Hematopoietic multipotent progenitor cell treated with erythropoietin and hydrocortisone succinate and interleukin-3 and kit ligand, for 8 days (in vitro differentiated cells): ENCODE results near the gene NOL12.

Source experiments
- DNase-seq: peaks from one replicate; pipeline ENCODE4 v3.0.0-alpha.2; 2015

NOL12 gene

DNA sequence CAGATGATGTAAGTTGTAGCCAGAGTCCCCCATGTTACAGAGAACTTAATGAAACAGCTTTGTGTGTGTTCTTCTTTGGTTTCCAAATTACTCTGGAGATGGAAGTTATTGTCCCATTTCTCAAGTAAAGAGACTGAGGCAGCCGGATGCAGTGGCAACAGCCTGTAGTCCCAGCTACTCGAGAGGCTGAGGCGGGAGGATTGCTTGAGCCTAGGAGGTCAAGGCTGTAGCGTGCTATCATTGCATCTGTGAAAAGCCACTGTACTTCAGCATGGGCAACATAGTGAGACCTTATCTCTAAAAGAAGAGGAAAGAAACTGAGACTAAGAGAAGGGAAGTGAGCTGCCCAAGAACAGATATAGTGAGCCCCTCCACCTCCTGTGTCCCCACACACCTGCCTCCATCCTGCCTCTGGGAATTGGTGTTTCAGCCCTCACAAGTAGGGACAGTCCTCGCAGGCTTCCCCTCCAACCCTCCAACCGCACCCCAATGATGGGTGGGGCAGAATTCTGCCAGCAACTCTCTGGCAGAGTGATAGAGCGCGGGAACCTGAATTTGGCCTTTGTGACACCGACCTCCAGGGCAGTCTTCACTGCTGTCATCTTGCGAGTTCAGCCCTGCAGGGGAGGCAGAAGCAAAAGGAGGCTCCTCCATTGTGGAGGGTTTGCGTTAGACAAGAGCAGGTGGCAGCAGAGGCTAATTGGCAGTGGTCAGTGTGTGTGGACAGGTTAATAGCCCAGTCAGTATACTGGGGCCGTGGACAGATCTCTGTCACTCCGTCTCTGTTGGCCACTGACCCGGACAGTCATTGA, 26.0 kb upstream of the NOL12 start:
- DNase-seq: peak; percentile 73

DNA sequence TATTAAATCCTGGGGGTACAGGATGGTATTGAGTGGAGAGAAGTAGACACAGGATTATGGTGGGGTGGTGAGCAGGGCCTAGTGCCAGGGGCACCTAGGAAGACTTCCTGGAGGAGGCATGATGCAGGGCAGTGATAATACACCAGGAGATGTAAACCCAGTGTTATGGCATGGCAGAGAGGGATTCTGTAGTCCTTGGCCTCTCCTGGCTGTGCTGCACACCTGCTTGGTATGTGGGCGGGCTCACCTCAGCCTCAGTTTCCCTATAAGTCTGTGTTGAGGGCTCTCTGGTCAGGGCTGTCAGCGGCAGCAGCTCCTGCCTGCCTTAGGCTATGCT, 25.5 kb upstream of the NOL12 start:
- no peak for DNase-seq

DNA sequence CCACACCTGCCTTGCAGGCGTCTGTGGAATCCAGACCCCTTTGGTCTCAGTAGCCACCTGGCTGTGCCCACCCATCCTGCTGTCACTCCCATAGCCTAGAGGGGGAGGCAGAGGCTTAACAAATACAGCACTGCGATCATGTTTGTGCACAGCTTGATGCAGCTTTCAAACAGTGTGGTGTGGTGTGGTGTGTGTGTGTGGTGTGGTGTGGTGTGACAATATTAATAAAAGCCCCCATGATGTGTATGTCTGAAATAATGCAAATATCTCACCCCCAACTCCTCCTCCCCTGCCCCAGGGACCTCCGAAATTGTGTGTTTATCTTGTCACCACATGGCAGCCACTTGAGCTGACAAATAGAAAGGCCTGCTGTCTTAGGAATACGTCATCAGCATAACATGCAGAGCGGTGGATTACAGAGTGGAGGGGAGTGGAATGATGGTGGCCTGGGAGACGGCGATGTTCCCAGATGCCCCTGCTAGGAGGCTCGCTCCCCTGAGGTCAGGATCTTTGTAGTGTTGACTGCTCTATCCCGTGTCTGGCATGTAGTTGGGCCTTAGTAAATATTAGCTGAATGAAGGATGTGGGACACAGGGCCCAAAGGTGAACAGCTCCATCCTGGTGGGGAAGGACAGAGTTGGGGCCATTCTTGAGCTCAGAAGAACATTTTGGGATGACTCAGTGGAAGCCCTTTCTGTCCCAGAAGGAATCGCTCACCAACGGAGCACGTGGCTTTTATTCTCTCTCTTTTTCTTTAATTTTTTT, 24.8 kb upstream of the NOL12 start:
- DNase-seq: peak; percentile 49

DNA sequence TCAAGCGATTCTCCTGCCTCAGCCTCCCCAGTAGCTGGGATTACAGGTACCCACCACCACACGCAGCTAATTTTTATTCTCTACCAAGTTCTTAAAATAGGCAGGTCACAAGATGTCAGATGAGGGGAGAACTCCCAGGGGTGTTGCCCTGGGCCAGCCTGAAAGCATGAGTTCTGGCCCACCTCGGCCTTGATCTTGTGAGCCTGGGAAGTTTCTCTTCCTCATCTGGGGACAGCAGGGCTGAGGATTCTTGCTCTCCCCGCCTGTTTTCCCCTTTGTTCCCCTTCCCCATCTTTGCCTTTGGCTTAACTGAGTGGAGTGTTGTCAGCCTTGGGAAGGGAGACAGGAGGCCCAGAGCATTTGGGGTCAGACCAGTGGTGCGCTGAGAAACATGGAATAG, 24.1 kb upstream of the NOL12 start:
- DNase-seq: no peak

DNA sequence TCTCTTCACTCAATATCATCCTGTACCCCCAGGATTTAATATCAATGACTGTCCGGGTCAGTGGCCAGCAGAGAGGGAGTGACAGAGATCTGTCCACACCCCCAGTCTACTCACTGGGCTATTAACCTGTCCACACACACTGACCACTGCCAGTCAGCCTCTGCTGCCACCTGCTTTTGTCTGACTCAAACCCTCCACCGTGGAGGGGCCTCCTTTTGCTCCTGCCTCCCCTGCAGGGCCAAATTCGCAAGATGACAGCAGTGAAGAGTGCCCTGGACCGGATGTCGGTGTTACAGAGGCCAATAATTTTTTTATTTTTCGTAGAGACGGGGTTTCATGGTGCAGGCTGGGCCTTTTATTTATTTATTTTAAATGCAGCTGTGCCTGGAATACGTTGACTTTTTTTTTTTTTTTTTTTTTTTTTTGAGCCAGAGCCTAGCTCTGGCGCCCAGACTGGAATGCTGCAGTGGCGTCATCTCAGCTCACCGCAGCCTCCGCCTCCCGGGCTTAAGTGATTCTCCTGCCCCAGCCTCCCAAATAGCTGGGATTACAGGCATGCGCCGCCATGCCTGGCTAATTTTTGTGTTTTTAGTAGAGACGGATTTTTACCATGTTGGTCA, 22.5 kb upstream of the NOL12 start:
- no peak for DNase-seq

DNA sequence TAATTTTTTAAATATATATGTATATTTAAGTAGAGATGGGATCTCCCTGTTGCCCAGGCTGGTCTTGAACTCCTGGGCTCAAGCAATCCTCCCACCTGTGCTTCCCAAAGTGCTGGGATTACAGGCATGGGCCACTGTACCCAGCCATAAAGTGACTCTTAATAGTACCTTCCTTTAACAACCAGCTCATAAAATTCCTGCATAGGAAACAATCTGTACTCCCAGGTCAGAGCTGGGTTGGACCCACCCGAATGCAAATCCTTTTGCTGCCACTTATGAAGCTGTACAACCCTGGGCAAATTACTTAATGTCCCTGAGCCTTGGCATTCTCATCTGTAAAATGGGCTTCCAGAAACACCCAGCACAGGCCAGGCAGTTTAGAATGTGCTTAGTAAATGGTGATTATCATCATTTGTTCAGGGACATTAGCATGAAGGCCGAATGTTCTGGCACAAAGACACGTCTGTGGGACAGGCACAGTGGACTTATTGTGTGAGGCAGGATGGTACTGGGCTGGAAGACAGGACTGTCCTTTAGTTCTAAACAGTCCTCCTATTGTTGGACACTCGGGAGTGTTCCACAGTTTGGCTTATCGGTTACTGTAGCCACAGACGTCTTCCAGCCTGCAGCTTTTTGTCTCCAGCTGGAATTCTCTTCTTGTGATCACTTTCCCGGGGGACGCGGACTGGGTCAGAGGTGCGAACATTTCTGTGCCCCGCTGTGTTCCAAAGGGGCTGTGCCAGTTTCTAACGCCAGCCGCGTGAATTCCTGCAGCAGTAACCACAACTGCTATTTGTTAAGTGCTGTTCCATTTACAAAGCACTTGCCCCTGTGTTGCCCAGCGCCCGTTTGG, 21.7 kb upstream of the NOL12 start:
- no peak for DNase-seq

DNA sequence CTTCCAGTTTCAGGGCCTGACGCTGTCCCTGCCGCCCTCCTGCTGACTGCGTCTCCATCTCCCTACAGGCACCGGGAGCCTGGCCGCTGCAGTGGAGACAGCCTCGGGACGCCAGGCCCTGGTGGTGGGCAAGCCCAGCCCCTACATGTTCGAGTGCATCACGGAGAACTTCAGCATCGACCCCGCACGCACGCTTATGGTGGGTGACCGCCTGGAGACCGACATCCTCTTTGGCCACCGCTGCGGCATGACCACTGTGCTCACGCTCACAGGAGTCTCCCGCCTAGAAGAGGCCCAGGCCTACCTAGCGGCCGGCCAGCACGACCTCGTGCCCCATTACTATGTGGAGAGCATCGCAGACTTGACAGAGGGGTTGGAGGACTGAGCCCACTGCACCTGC, 20.7 kb upstream of the NOL12 start:
- no peak for DNase-seq

DNA sequence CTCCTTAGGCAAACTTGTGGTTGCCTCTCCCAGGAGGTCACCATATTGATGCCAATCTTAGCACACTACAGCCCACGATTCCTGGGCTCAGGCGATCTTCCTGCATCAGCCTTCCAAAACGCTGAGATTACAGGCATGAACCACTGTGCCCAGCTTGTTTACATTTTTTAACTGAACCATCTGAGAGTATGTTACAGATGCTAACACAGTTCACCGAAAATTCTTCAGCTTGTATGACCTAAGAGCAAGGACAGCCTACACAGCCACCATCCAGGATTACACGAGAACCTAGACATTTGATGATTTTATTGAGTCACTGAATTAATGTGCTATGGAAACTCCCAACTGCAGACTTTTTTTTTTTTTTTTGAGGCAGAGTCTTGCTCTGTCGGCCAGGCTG, 16.6 kb upstream of the NOL12 start:
- no peak for DNase-seq

DNA sequence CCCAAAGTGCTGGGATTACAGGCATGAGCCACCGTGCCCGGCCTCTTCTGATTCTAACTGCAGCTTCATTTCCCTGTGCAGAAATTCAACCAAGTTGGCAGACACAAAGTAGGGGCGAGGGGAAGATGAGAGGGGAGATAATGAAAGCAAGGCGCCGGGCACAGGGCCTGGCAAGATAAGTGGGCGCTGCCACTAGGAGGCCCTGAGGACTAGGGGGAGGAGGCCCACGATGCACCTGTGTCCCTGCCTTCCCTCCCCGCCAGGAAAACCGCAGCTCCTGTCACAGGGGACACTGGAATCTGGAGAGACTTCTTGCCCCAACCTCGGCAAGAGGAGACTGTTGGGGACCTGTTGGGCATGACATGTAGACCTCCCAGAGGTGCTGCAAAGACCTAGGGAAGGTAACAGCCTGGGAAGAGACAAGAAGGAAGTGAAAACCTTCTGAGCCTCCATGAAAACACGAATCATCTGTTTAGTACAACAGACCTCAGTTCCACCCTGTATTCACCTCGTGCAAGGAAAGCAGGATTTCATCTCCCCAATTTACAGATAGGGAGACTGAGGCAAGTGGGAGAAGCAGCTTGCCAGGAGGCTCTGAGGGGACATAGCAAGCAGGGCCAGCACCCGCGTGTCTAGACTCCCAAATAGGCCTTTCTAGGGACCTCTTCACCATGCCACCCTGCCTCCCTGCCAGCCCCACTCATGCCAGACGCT, 13.8 kb upstream of the NOL12 start:
- peak; percentile 40 for DNase-seq

DNA sequence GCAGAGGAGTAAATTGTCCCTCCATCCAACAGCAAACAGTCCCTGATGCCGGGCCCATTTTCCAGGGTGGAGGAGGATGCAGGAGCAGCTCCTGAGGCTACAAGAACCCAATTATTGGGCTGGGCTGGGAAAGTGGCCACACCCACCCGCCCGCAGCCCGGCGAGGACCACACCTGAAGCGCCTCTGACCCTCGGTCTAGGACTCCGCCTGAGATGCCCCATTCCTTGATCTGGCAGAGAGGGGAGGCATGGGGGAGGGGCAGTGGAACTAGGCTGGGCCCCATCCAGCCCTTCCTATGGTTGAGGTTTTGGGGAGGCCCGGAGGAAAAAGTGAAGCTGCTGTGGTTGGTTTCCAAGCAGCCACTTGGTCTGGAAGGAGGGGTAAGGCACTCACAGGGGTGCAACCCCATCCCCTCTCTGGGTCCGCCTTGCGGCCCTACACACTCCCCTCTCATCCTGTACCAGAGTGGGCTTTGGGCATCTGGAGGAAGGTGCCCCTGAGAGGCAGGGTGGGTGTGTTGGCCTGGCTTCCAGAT, 13.2 kb upstream of the NOL12 start:
- no peak for DNase-seq

DNA sequence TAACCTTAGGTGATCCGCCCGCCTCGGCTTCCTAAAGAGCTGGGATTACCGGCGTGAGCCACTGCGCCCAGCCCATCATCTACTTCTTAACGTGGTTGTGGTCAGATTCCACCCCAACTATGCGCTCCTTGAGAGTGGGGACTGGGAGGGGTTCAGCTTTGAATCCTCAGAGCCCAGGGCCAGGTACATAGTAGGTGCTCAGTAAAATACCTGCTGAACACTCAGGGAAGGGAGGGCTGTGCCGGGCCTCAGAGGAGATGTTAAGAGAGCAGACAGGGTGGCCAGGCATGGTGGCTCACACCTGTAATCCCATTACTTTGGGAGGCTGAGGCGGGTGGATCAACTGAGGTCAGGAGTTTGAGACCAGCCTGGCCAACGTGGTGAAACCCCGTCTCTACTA, 11.9 kb upstream of the NOL12 start:
- no peak for DNase-seq

DNA sequence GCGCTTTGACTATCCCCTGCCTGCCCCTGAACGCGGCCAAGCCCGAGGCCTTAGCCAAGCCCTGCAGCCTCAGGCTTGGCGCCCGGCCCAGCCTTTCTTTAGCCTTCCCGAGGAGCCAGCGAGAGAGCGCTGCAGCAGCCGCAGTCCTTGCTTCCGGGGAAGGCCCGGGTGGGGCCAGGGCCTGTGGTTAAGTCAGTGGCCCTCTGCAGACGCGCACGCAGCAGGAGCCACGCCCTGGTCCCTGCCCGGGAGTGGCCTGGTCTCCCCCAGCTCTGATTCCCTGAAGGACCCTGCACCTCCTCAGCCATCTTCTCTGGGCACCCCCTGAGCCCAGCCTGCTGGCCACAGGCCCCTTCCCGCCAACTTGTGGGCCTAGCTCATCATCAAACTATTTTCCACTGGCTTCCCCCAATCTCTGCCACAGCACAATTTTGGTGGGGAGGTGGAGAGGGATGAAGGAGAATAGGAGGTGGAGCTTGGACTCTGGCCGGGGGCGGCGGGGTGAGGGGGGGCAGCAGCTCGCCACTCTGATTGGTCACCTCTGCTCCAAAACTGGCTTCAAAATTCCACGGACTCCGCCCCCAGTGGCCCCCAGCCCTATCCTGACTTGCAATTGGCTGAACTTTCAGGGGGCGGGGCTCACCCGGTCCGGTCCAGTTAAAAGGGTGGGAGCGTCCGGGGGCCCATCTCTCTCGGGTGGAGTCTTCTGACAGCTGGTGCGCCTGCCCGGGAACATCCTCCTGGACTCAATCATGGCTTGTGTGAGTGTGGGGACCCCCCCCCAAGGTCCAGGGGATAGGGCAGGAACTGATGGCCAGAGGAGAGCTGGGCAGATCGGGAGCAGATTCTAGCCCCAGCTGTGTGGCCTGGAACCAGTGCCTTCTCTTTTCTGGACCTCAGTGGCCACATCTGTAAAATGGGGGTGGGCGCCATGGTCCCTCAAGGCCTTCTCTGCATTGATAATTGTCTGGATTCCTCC, 10.9 kb upstream of the NOL12 start, which contains the start of gene LGALS1:
Gene LGALS1 (plus strand): TSS at position 686 of the 979 bp plus-strand sequence. CDS start 67 bp downstream, at position 753.
- peak; percentile 91 for DNase-seq

DNA sequence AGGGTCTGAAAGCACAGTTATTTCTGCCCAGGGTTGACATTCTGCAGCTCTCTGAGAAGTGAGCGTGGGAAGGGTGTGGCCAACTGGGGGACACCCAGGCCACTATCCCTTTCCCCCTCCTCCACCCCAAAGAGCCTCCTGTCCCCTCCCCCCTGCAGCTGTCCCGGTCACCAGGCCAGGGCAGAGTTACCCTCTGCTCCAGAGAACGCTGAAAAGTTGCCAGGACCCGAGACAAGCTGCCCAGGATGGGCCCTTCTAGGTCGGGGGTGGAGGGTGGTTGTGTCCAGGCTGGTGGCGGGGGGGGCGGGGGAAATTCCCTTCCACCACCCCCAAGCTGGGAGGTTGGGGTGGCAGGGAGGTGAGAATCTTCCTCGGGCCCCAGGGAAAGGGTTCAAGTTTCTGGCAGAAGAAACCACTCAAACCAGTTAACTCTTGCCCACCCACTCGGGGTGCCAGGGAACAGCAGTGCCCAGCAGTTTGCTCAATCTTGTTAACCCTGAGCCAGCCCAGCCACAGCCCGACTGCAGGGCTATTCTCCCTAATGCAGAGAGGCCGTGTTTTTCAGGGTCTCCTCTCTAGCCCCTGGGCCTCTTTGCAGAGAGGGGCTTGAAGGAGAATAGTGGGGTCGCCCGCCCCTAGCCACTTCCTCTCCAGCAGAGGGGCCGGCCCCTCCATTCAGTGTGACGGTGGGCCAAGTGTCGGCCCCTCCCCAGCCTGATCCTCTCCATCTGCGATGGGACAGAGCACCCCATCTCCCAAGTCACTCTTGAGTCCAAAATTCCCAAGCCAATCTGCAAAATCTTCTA, 10.0 kb upstream of the NOL12 start:
- DNase-seq: peak; percentile 12

DNA sequence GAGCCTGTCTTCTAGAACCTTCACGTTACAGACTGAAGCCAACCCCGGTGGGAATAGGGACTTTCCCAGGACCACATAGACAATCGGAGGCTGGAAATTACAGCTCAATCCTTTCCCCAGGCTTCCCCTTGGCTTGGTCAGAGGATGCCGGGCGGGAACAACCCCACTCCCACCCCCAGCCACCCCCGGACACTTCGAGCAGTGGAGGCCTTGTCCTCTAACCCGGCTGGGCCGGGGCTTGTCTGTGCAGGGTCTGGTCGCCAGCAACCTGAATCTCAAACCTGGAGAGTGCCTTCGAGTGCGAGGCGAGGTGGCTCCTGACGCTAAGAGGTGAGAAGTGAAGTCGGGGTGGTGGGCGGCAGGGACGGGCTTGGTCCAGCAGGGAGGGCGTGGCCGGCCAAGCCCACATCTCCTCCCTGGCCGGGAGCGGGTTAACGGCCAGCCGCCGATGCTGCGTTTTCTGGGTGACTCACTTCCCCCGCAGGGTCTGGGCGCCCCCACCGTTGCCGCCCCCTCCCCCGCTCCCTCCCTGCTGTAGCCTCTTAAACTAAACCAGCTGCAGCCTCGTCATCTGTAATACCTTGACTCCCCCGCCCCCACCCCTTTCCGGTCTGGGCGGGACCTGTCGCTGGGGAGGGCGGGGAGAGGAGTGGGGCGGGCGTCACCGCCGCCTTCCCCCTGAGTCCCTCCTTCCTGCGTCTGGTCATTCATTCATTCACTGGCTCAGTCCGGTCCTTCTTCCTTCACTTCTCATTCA, 9.2 kb upstream of the NOL12 start:
- peak; percentile 84 for DNase-seq

DNA sequence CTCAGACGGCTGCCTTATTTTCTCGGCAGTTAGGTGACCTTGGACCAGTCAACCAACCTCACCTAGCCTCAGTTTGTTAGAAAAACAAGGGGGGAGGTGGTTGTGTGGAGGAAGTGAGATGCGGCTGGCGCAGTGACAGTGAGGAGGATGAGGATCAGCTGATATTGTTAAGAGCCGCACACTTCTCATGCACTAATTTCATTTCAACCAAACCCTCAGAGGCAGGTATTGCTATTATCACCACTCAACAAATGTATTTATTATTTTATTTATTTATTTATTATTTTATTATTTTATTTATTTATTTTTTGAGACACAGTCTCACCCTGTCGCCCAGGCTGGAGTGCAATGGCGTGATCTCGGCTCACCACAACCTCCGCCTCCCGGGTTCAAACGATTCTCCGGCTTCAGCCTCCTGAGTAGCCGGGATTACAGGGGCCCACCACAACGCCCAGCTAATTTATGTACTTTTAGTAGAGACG, 8.6 kb upstream of the NOL12 start:
- DNase-seq: no peak

DNA sequence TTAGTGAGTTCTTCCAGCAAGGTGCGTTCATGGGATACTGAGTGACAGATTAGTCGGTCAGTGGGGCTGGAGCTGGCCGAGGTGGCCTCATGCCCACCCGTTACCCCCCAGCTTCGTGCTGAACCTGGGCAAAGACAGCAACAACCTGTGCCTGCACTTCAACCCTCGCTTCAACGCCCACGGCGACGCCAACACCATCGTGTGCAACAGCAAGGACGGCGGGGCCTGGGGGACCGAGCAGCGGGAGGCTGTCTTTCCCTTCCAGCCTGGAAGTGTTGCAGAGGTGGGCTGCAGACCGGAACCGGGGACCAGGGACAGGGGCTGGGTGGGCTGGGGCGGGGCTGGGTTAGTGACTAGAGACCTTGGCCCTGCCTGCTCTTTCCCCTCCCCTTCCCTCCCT, 7.8 kb upstream of the NOL12 start:
- no peak for DNase-seq

DNA sequence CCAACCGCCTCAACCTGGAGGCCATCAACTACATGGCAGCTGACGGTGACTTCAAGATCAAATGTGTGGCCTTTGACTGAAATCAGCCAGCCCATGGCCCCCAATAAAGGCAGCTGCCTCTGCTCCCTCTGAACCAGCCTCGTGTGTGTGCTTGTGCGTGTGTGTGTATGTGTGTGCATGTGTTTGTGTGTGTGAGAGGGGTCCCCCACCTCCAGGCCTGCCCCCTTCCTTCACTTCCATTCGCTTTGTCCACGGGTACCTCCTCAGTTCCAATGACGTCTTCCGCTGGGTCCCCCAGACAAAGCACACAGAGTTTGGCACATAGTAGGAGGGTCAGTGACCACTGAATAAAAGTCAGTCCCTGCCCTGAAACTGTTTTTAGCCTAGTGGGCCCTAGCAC, 6.5 kb upstream of the NOL12 start:
- DNase-seq: no peak

DNA sequence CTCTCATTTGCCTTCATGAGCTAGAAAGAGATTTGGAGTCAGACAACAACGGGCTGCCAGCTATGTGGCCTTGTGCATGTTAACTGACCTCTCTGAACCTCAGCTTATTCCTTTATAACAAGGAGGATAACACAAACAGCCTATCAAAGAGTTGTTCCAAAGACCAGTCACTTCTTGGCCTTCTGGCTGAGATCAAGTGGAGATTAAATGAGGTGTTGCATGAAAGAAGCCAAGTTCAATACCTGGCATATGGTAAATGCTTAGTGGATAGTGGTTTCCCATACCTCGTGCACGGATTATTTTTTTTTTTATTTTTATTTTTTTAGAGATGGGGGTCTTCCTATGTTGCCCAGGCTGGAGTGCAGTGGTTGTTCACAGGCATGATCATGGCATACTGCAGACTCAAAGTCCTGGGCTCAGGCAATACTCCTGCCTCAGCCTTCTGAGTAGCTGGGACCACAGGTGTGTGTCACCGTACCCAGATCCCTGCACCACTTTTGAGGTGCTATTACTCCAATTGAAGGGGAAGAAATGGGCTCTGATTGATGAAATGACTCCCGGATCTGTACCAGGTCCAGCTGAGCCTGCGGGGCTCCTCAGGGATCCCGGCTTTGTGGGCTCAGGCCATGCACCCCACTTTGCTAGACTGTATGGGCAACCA, 5.8 kb upstream of the NOL12 start:
- no peak for DNase-seq
